ENCODE measurements around the gene PDE4D.

DNA sequence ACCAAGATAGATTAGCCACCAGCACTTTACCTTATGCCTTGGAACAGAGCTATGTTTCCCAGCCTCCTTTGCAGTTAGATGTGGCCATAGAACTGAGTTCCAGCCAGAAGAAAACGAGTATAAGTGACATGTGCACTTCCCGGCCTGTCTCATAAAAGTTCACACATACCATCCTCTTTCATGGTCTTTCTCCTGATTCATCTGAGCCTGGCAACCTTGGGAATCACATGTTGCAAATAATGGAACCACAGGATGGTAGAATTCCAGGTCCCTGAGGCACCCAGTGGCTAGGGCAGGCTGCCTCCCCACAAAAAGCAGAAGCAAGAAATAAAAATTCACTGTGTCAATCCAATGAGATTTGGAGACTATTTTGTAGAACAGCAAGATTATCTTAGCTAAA lies 128.1 kb downstream of the PDE4D start:
- TF ChIP-seq POLR2A (IDR thresholded peaks at IDR 0.05; ENCODE audit: low read depth, low read length): no peak
- TF ChIP-seq POLR2AphosphoS5 (IDR thresholded peaks at IDR 0.05; ENCODE audit: low read depth, low read length): no peak
